Osteoblast (primary cell): Measurements from ENCODE around the gene PARP15. TPM values are rescaled to one million over a fixed set of nuclear protein-coding genes. Genes with fewer than 3 reads are reported as not detected.

Experiments
- DNase-seq: peaks from one replicate; pipeline ENCODE4 v3.0.0; 2011; ENCODE audit warnings: low spot score, mixed read lengths; ENCODE audit not compliant: insufficient read length; ENCODE audit errors: missing footprints
- H2AFZ ChIP-seq: 2 replicates; pipeline ENCODE4 v1.6.0; 2011; ENCODE audit warnings: mild to moderate bottlenecking, low read length
- H3K27ac ChIP-seq: 2 replicates; pipeline ENCODE4 v1.5.1; 2011; ENCODE audit warnings: mild to moderate bottlenecking, low read depth, low read length, moderate library complexity
- H3K27me3 ChIP-seq: 2 replicates; pipeline ENCODE4 v1.6.0; 2012; ENCODE audit warnings: mild to moderate bottlenecking, control low read depth, inconsistent platforms, low read length, moderate library complexity; ENCODE audit not compliant: insufficient read depth
- H3K36me3 ChIP-seq: 2 replicates; pipeline ENCODE4 v1.5.1; 2011; ENCODE audit warnings: mild to moderate bottlenecking, low read length, control low read depth, moderate library complexity; ENCODE audit not compliant: insufficient read depth
- H3K4me1 ChIP-seq: 2 replicates; pipeline ENCODE4 v1.5.1; 2011; ENCODE audit warnings: mild to moderate bottlenecking, low read length, control low read depth, moderate library complexity; ENCODE audit not compliant: insufficient read depth
- H3K4me2 ChIP-seq: 2 replicates; pipeline ENCODE4 v1.6.0; 2011; ENCODE audit warnings: mild to moderate bottlenecking, low read length; ENCODE audit not compliant: insufficient read depth
- H3K4me3 ChIP-seq: fragments of 200-600 bp; sonication (generic); 3 replicates; pipeline ENCODE4 v1.5.1; 2012; ENCODE audit warnings: mild to moderate bottlenecking, low read length, inconsistent platforms; ENCODE audit not compliant: insufficient read depth
- H3K79me2 ChIP-seq: 2 replicates; pipeline ENCODE4 v1.6.0; 2012; ENCODE audit warnings: mild to moderate bottlenecking, low read length, control low read depth, inconsistent platforms; ENCODE audit not compliant: insufficient read depth
- H3K9me3 ChIP-seq: 2 replicates; pipeline ENCODE4 v1.5.1; 2011; ENCODE audit warnings: low read depth, low read length, control low read depth
- H4K20me1 ChIP-seq: 2 replicates; pipeline ENCODE4 v1.6.0; 2012; ENCODE audit warnings: mild to moderate bottlenecking, low read length, control low read depth; ENCODE audit not compliant: insufficient read depth
- CTCF ChIP-seq: IDR thresholded peaks from 2 replicates; pipeline ENCODE4 v1.5.1; 2011; ENCODE audit warnings: mild to moderate bottlenecking, low read depth, low read length, moderate library complexity; ENCODE audit errors: extremely low read depth
- total RNA-seq: library from RNA; depleted of rRNA; stranded (reverse); fragments of >200 nt; gene quantifications from 2 replicates; pipeline ENCODE4 v1.2.3, GENCODE V29; 2012

Gene PARP15
- total RNA-seq, 1 donor, result 3.6 TPM

- H3K79me2 ChIP-seq, result no peaks in the 10 kb centered on the region
- H4K20me1 ChIP-seq, result no peaks in the 10 kb centered on the region
- H3K9me3 ChIP-seq, result no peaks in the 10 kb centered on the region
- H3K27me3 ChIP-seq, result no peaks in the 10 kb centered on the region
- H3K4me1 ChIP-seq, result peaks cover 11% of the 10 kb centered on the region
- H2AFZ ChIP-seq, result no peak overlapping the region
- TF ChIP-seq CTCF, result no peak
- no peak overlapping the region for H3K27ac ChIP-seq
- DNase-seq, result peak; percentile 44
- no peak overlapping the region for H3K4me2 ChIP-seq
- H3K36me3 ChIP-seq, result no peaks in the 10 kb centered on the region
- no peak overlapping the region for H3K4me3 ChIP-seq
Observed at GRCh38 chr3:122580470-122580869, 3.0 kb downstream of the PARP15 start.

- Histone ChIP-seq H2AFZ (no peak overlapping the region), H3K79me2 (no peaks in the 10 kb centered on the region), H3K4me2 (no peak overlapping the region), H3K27ac (no peak overlapping the region), H3K4me3 (no peak overlapping the region), H4K20me1 (no peaks in the 10 kb centered on the region), H3K4me1 (peaks cover under 1% of the 10 kb centered on the region), H3K27me3 (no peaks in the 10 kb centered on the region), H3K9me3 (no peaks in the 10 kb centered on the region), H3K36me3 (no peaks in the 10 kb centered on the region)
- no peak for TF ChIP-seq CTCF
- no peak for DNase-seq
Observed at GRCh38 chr3:122581622-122582021, 4.2 kb downstream of the PARP15 start.

- Histone ChIP-seq H3K4me3 (no peak overlapping the region), H2AFZ (no peak overlapping the region), H3K27ac (no peak overlapping the region), H3K4me1 (no peaks in the 10 kb centered on the region), H3K4me2 (no peak overlapping the region), H4K20me1 (no peaks in the 10 kb centered on the region), H3K79me2 (no peaks in the 10 kb centered on the region), H3K36me3 (no peaks in the 10 kb centered on the region), H3K9me3 (no peaks in the 10 kb centered on the region), H3K27me3 (no peaks in the 10 kb centered on the region)
- no peak for TF ChIP-seq CTCF
- DNase-seq, result no peak
Observed at GRCh38 chr3:122582390-122582789, 4.9 kb downstream of the PARP15 start.

- DNase-seq, result no peak
- no peaks in the 10 kb centered on the region for H3K27me3 ChIP-seq
- no peak overlapping the region for H3K4me3 ChIP-seq
- no peak for TF ChIP-seq CTCF
- H2AFZ ChIP-seq, result no peak overlapping the region
- H3K79me2 ChIP-seq, result no peaks in the 10 kb centered on the region
- no peaks in the 10 kb centered on the region for H4K20me1 ChIP-seq
- no peak overlapping the region for H3K4me2 ChIP-seq
- no peaks in the 10 kb centered on the region for H3K4me1 ChIP-seq
- H3K9me3 ChIP-seq, result no peaks in the 10 kb centered on the region
- H3K36me3 ChIP-seq, result no peaks in the 10 kb centered on the region
- no peak overlapping the region for H3K27ac ChIP-seq
Observed at GRCh38 chr3:122586098-122586497, 8.6 kb downstream of the PARP15 start.
